Measurements from ENCODE around the gene EFNA2. TPM values are rescaled to one million over a fixed set of nuclear protein-coding genes. Genes with fewer than 3 reads are reported as not detected.

The EFNA2 gene
- total RNA-seq, 4 donors from 2014 or later, result not detected

- no peak for DNase-seq (ENCODE audit: low spot score)
- TF ChIP-seq CTCF (IDR thresholded peaks at IDR 0.05), result no peak
- ATAC-seq (ENCODE audit: low FRiP score), result no peak
These were observed 2.5 kb downstream of the EFNA2 start for GRCh38 chr19:1288226-1288612.

- TF ChIP-seq CTCF (IDR thresholded peaks at IDR 0.05), result no peak
- no peak for DNase-seq (ENCODE audit: low spot score)
- no peak for ATAC-seq (ENCODE audit: low FRiP score)
These were observed 3.4 kb downstream of the EFNA2 start for GRCh38 chr19:1288833-1289685.

- no peak for DNase-seq (ENCODE audit: low spot score)
- no peak for ATAC-seq (ENCODE audit: low FRiP score)
- no peak for TF ChIP-seq CTCF (IDR thresholded peaks at IDR 0.05)
These were observed 4.0 kb downstream of the EFNA2 start for GRCh38 chr19:1289686-1290025.

GRCh38 chr19:1290196-1290702 lies 4.6 kb downstream of the EFNA2 start:
- no peak for ATAC-seq (ENCODE audit: low FRiP score)
- TF ChIP-seq CTCF (IDR thresholded peaks at IDR 0.05), result no peak

GRCh38 chr19:1290703-1291651 lies 5.3 kb downstream of the EFNA2 start:
- ATAC-seq (ENCODE audit: low FRiP score), result no peak
- DNase-seq (ENCODE audit: low spot score), result no peak
- no peak for TF ChIP-seq CTCF (IDR thresholded peaks at IDR 0.05)

More at GRCh38 chr19:1290196-1290702, 4.6 kb downstream of the EFNA2 start:
- no peak for DNase-seq (ENCODE audit: low spot score)

GRCh38 chr19:1291761-1292418 lies 6.2 kb downstream of the EFNA2 start:
- no peak for DNase-seq (ENCODE audit: low spot score)
- no peak for TF ChIP-seq CTCF (IDR thresholded peaks at IDR 0.05)
- ATAC-seq (ENCODE audit: low FRiP score), result no peak
